ENCODE measurements around the gene COPS8. TPM values are rescaled to one million over a fixed set of nuclear protein-coding genes. Genes with fewer than 3 reads are reported as not detected.

Gene COPS8
- total RNA-seq, 1 donor from 2014 or later, result 116 TPM

DNA sequence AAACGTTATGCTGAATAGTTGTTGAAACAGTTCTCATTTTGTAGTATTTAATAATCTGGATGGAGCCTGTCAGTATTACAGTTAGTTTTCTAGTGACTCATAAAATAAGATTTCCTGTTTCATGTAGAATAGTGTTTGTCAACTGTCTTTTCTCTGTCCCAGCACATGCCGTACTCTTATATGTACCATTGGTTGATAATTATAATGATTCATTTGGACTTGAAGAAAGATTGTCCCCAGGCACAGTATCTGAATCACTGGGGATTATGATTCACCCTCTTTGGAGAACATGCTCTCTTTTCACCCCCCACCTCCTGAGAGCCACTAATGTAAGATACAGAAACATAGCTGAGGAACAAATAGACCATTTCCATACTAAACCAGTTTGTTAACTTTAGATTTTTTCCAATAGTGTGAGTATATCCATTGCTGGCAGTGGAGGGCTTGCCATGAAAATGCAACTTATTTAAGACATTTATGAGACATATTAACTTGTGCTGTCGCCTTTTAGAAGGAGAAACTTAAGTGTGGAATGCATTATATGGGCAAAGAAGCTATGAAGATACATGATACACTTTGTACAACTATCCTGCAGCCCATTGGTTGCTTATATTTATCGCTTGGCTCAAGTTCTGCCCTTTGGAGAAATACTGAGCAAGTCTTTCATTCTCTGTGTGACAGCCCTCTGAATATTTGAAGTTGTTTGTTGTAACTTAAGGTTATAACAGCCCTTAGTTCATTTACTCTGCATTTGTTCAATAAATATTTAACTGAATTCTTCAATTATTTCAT, 12.4 kb downstream of the COPS8 start:
- no peak for DNase-seq (ENCODE audit: extremely low read depth, low read depth, low spot score)

DNA sequence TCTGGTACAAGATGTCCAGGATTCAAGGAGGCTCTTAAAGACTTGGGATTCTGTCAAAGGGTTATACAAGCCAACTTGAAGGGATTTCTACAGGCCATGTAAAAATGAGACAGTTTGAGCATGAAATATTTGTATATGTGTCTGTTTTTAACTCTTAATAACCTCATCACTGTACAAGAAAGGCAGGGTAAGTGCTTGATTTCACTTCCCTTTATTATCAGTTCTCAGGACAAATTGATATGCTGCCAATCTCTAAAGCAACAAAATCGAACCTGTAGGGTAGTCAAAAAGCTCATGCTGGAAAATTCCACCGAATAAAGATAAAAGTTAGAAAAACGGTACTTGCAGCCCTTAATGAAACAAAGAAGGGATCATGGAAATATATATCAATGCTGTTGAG, 14.1 kb downstream of the COPS8 start:
- DNase-seq (ENCODE audit: extremely low read depth, low read depth, low spot score), result no peak

DNA sequence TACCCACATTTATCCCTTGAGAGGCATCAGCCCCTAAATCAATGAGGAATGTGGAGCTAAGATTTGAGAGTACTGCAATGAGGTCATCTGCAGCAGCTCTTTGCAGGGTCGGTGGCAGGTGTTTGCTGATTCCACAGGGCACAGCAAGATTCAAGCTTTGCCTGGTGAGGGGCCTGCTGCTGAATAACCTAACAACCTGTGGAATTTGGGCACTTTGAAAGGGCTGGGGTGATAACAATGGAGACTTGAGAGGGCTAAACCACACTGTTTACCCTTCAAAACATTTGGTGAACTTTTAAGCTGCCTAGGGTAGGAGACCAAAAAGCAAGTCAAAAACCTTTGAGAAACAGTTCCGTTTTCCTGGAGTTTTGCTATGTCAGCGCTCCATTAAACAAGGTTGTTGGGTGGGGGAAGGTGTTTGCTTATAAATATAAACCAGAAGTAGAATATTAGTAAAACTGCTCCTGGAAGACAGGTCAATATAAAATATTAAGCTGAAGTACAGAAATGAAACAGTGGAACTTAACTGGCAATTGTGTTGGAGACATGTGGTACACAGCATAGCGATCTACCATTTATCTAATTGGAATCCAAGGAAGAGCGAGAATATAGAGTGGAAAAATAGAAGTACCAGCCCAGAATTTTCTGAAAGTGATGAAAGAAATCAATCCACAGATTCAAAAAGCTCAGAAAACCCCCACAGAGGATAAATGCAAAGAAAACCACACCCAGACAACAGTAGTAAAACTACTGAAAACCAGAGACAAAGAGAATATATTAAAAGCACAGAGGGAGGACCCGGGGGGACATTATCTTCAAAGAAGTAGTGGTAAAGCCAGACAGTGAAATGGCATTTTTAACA, 15.7 kb downstream of the COPS8 start:
- DNase-seq (ENCODE audit: extremely low read depth, low read depth, low spot score), result no peak

DNA sequence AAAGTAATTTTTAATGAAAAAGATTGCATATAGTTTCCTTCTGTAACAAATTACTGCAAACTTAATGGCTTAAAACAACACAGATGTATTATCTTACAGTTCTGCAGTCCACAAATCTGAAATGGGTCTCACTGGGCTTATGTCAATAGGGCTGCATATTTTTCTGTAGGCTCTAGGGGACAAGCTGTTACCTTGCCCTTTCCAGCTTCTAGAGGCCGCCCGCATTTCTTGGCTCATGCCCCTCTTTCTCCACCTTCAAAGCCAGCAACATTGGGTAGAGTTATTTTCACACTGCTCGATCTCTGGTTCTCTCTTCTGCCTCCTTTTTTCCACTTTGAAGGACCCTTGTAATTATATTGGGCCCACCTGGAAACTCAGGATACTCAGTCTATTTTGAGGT, 16.7 kb downstream of the COPS8 start:
- DNase-seq (ENCODE audit: extremely low read depth, low read depth, low spot score), result no peak

DNA sequence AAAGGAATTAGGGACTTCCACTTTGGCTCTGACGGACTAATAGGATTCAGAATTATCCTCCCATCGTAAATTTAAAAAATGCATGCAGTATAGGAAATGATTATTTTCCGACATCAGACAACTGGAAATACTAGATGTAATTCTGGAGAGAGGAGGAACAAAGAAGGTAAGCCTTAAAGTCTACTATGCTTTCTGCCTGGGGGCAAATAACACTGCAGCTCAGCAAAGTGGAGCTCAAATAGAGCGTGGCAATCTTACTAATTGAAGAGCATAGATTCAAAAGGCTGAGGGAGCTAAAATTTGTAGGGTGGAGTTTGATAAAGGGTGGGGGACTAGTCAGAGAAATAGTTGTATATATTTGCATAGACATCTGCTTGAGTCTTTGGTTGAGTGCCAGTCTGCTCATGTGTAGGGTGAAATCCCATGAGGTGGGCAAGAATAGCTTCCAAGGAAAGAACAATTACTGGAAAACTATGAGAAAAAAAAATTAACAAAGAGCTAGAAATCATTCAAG, 23.8 kb downstream of the COPS8 start:
- DNase-seq (ENCODE audit: extremely low read depth, low read depth, low spot score), result no peak

DNA sequence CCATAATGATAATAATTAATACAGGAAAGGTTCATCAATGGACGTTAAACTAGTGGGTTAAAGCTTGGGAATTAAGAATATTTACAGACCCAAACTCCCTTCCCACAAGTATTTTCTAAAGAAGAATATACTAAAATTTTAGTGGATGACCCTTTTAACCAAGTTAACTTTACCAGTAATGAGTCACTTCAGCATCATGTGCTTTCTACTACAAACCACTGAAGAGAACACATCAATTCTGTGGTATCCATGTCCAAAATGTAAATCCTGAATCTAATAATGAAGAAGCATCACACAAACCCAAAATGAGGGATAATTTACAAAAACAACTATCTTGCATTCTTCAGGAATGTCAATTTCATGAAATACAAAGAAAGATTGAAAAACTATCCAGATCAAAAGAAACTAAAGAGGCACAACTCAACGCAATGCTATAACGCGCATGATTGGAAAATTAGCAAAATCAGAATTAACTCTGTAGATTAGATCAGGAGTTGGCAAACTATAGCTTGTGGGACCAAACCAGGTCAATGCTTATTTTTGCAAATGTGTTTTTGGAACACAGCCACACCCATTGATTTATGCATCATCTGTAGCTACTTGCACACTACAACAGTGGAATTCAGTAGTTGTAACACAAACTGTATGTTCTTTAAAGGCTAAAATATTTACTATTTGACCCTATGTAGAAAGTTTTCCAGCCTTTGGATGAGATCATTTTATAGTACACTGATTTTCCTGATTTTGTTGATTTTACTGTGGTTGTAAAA, 27.5 kb downstream of the COPS8 start:
- no peak for DNase-seq (ENCODE audit: extremely low read depth, low read depth, low spot score)

DNA sequence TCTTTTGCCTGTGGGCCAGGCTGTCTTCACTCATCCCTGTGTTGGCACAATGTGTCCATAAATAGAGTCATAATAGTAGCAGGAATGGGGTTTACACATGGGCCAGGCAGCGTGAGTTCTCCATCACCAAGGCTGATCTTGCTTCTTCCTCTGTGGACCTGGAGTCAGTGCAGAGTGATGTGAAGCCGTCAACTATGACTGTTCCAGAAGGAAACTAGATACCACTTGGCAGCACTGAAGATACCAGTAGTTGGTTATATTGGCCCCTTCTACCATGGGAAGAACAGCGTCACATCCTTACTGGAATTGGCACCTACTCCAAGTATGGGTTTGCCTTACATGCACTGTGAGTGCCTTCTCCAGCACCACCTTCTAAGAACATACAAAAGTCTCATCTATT, 30.2 kb downstream of the COPS8 start:
- no peak for DNase-seq (ENCODE audit: extremely low read depth, low read depth, low spot score)

DNA sequence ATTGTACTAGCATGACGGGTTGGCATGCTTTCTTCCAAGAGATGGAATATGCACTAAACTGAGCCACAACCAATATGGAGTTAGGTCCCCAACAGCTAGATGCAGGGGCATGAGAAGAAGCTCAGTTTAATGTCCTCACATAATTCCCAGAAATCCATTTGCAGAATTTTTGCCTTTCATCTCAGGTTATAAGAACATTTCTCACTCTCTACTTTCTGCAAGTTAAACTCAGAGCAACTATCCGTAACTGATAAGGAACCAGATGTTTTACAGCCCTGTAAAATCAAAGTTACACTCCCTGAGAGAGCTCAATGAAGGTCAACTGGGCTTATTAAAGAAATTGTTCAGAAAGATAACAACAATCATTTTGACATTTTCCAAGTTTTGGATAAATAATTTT, 30.7 kb downstream of the COPS8 start:
- DNase-seq (ENCODE audit: extremely low read depth, low read depth, low spot score), result no peak

DNA sequence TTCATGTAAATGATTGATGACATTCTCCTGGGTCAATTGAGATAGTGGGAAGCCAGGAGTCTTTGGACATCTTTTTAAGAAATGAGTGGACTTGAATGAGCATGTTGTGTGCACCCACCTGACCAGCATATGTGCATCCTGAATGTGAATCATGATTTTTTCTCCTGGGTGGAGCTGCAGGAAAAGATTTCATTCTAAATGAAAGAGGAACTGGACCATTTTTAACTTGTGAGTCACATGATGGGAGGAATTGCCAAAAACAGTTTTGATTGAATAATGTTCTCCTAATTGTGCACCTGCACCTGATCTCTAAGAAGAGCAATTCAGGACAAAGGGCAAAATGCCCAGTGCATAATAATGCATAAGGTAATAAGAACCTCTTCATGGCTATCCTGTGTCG, 32.3 kb downstream of the COPS8 start:
- DNase-seq (ENCODE audit: extremely low read depth, low read depth, low spot score), result no peak

DNA sequence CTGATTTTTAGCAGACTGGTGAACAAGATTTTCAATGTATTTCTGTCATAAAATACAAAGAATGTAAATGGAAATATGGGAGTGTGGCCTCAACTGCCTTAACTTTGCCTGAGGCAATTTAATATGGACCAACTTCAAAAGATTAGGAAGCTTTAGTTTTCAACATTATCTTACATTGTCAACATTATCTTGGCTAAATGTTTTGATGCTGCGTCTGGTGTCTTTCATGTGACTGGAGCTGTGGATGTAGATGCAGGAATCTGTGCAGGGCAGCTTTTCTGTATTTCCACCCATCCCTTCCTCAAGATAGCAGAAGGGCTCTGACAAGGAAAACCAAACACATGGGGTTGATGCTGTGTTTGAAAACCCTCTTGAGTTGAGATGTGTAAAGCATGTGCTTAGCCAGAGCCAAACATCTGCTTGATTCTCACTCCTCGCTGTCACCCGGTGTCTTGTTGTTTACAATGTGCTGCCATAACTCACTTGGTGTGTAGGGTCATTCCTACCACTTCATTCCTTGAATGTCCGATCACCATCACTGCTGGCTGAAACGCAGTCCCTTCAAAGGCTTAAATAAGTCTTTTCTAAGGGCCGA, 33.0 kb downstream of the COPS8 start:
- DNase-seq (ENCODE audit: extremely low read depth, low read depth, low spot score), result no peak

DNA sequence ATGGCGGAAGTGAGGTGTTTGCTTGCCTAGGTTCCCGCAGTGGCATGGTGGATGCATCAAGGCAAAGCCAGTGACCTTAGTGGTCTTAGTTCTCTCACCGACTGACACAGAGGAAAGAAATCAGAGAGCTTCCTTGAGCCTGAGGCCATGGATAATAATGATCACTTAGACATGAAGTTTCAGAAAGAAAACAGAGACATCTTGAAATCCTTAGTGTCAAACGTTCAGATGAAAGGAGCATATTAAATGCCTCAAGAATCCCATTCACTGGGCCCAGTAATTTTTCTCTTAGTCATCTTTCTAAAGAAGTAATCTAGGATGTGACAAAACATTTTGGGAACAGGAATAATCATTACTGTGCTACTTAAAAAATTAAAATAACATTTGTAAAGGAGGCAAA, 35.2 kb downstream of the COPS8 start:
- no peak for DNase-seq (ENCODE audit: extremely low read depth, low read depth, low spot score)

DNA sequence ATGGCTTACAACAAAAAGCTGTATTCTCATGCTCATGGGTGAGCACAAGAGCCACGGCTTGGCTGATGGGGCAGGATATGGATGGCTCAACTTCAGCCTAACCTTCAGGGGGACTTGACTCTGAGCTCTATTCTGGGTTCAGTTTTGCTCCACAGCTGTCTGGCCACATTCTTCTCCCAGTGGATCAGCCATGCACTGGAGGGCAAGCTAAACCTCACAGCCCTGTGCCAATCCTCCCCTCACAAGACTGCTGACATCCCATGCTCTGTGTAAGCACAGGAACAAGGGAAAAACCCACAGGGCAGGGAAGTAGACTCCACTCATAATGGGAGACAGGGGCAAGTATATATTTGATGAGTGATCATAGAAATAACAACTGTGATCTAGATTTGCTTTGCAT, 35.6 kb downstream of the COPS8 start:
- no peak for DNase-seq (ENCODE audit: extremely low read depth, low read depth, low spot score)

DNA sequence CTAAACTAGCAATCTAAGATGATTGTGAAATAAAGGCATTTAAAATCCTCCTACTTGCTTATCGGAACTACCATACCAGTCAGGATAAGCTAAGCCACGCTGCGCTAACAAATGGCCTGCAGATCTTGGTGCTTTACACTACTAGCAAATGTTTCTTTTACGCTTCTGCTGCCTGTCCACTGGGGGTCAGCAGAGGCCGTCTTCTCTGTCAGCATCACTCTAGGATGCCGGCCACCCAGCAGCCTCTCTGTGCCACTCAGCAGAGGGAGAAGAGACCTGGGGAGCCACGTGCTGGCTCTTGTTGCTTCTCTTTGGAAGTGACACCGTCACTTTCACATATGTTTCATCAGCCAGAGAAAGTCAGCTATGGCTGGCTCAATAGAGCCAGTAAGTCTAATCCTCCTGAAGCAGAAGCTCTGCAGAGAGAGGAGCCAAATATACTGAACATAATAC, 36.6 kb downstream of the COPS8 start:
- DNase-seq (ENCODE audit: extremely low read depth, low read depth, low spot score), result no peak

DNA sequence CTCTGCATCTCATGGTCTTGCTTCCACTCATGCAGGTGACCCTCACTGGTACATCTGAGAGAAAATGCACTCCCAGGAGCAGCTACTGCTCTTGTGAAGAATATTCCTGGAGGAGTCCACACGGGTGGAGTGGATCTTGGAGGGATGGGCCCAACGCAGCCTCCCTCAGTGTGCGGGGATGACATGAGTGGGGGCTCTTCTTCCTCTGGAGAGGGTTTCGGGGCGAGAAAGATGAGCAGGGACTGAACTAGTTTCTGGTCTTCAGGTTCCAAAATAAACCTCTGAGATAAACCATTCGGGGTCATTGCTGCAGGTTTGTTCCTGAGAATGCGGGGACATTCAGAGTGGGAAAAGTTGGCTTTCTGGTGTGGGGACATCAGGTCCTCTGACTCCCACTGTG, 39.1 kb downstream of the COPS8 start:
- DNase-seq (ENCODE audit: extremely low read depth, low read depth, low spot score), result no peak

DNA sequence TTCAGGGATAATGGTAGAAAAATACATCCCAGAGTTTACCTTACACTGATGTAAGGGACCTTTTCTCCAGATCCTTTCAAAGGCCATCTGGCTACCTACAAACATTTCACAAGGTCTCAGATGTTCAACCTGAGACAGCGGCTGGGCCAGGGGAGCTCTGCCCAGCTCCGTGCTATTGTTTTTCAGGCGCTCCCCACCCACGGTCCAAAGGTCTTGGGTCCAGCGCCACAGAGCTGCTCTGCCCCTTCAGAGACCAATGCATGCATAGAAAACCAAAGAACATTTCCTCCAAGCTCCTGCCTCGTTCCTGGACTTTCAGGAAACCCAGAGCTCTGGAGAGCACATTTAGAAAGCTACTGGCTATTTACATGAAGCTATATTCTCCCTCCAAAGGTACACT, 40.3 kb downstream of the COPS8 start:
- no peak for DNase-seq (ENCODE audit: extremely low read depth, low read depth, low spot score)

DNA sequence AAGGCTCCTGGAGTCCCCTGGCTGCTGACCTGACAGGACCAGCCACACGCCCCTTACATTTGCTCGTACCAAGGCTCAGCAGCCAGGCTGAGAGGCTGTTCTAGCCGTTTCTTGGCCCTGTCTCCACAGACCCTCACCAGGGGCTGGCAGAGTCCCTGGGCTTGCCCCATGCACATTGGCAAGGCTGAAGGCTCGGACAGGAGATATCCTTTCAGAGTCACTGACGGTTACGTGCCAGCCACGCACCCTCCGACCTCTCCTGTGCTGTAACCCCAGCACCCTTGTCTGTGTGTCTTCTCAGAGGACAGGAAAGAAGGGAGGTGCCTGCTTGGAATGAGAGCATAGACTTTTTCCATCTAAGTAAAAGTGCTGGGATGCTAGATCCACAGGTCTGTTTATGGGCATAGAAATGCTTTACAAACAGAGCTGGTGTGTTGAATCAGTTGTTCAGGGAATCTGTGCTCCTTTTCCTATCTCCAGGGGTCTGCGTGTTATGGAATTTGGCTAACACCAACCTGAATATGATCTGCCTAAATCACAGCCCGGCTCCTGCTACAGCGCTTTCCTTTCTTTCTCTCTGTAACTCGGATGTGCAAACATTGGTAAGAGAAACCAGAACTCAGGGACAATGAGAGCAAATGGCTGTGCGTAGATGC, 41.0 kb downstream of the COPS8 start:
- DNase-seq (ENCODE audit: extremely low read depth, low read depth, low spot score), result no peak

DNA sequence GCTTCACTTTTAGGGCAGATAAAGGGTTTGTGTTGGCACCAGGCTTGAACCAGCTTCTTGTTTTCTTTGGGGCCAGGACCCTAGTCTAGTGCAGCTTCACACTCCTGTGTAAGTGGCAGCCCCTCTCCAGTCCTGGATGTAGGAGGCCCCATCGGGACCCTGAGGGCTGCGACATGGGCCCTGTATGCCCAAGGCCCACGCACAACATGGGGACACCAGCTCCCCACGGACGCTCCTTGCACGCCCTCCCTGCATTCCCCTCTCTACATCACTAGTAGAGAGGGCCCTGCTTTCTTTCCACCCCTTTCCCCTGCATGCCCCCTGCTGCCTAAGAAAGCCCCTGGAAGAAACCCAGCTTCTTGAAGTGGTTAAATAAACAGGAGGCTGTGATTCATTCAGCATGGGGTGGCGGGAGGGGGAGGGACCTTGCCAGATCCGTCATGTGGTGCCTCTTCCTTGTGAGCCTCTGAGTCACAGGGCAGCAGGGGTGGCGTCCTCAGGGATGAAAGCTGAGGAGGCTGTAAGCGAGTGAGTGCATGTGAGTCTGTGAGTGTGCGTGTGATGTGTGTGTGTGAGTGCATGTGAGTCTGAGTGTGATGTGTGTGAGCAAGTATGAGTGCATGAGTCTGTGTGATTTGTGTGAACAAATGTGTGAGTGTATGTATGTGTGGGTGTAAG, 42.5 kb downstream of the COPS8 start:
- DNase-seq (ENCODE audit: extremely low read depth, low read depth, low spot score), result peak; percentile 85

DNA sequence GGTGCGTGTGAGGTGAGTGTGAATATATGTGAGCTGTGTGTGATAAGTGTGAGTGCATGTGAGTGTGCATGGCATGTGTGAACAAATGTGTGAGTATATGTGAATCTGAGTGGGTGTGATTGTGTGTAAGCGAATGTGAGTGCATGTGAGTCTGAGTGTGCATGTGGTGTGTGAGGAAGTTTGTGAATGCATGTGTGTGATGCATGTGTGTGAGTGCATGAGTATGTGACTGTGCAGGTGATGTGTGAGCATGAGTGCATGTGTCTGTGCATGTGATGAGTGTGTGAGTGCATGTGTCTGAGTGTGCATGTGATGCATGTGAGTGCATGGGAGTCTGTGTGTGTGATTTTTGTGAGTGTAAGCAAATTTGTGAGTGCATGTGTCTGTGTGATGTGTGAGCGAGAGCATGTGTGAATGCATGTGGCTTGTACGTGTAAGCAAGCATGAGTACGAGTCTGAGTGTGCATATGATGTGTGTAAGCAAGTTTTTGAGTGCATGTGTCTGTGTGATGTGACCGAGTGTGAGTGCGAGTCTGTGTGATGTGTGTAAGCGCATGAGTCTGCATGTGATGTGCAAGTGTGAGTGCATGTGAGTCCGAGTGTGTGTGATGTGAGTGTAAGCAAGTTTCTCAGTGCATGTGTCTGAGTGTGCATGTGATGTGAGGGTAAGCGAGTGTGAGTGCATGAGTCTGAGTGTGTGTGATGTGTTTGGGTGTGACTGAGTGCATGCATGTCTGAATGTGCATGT, 43.3 kb downstream of the COPS8 start:
- DNase-seq (ENCODE audit: extremely low read depth, low read depth, low spot score), result no peak
